SIG-M5 (cell line): ENCODE data around the gene FHOD3.

ENCODE experiments used
- DNase-seq: peaks from one replicate; lab custom pipeline; 2025; lab: John Stamatoyannopoulos, UW

Gene FHOD3

DNA sequence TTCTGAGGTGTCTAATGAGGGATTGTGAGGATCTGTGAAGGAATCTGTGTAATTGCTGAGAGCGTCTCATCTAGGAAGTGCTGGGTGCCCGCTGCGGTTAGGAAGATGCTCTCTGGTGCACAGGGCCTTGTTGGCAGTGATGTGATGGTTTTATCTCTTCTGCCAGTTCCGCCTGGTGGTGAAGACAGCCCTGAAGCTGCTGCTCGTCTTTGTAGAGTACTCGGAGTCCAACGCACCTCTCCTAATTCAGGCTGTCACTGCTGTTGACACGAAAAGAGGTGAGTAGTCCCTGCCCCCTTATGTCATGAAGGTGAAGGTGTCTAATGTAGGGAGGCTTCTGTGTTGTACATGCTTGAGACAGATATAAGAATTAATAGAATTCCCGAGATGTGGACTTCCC is 297.1 kb downstream of the FHOD3 start:
- no peak for DNase-seq

DNA sequence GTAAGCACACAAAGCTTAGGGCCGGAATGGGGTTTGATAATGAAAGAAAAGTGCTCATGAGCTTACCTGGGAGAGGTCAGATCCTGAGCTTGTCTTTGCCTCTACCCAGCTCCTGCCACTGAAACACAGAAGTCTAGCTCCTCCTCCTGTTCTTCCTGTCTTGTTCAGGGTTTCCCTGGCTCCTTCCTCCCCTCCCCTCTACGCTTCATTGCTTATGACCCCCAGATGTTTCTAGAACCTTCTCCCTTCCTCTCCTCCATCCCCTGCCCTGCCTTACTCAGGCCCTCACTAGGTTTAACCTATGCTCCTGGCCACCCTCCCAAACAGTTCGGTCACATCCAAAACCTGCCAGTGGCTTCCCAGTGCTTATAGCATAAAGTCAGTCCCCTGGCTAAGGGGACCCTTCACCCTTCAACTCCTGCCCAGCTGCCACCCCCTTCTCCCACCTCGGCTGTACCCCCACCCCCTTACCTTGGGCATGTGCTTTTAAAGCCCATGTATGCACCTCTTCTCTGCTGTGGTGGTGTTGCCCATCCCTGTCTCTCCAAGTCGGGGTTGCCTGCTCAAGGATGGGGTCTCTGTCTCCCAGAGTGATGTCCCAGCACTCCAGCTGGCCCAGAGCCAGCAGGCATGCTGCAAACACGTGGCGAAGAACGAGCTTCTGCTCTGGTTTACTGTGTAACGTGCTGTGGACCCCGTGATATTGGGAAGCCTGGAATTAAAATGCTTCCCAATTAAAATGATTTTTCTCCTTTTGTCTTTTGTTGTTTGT is 297.7 kb downstream of the FHOD3 start:
- no peak for DNase-seq

DNA sequence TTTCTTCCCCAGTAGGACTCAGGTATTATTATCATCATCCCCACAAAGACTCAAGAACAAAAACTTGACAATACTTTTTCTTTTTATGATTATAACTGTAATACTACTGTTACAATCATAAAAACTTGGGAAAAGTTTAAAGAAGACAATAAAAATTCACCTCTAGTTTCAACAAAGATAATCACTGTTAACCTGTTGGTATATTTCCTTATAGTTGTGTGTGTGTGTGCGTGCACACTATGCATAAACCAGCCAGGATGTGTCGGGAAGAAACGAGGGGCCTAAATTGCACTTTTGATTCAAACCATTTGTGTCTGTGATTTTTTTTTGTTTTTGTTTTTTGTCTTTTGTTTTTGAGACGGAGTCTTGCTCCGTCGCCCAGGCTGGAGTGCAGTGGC is 298.3 kb downstream of the FHOD3 start:
- no peak for DNase-seq

DNA sequence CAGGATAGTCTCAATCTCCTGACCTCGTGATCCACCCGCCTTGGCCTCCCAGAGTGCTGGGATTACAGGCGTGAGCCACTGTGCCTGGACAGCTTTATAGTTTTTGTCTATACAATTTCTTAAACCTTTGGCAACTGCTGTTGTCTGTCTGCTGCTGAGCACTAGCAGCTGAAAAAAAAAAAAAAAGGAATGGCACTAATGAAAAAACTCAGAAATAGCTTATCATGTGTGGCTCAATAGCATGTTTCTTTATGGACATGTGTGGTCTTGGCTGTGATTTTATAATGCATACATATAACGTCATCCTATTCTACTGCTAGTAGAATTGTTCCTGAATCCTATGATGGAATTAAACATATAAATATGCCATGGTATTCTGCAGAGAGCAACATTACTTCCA is 300.1 kb downstream of the FHOD3 start:
- no peak for DNase-seq

DNA sequence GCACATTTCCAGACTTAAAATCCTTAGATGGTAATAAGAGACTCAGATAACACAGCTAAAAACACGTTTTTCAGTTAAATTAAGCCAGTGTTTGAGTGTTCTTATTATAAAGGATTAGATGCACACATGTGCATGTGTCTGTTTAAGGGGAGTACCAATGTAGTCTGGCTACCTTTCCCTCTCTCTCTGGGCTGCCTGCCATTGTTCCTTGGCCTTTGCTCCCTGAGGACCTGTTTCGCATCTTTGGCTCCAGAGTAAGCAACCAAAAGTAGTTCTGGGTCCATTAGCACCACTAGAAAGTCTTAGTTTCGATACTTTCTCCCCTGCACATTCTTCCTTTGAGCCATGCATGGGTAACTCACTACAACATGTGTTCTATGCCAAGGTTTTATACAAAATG is 303.0 kb downstream of the FHOD3 start:
- no peak for DNase-seq

DNA sequence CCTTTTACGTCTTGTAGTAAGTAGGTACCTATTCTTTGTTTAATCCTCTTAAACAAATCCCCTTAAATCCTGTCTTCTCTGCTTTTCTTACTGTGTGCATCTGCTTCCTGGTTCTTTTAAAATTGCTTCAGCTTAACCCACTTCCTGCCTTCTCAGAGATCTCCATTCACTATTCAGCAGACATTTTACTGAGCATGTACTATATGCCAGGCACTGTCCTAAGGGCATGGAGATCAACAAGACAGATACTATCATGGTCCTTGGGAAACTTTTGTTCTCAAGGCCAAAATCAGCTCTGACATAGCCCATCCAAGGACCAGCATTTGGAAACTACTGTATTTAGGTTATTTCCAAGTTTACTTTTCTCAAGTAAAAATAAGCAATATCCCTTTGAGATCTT is 303.8 kb downstream of the FHOD3 start:
- no peak for DNase-seq

DNA sequence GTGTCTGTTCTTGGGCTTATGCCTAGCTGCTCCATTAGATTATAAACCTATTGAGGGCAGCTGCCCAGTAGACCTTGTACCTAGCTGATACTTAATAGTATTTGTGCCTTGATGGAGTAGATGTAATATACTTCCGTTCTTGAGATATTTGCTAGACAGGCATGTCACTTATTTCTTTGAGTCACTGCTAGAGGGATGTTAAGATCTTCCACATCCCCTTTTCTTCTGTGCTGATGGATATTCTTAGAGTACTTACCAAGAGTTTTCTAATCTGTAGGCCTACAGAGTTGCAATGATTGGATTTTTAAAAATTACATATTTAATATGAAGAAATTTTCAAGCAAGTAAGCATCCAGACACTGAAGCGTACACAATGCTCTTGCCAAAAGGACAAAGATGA is 304.6 kb downstream of the FHOD3 start:
- no peak for DNase-seq

DNA sequence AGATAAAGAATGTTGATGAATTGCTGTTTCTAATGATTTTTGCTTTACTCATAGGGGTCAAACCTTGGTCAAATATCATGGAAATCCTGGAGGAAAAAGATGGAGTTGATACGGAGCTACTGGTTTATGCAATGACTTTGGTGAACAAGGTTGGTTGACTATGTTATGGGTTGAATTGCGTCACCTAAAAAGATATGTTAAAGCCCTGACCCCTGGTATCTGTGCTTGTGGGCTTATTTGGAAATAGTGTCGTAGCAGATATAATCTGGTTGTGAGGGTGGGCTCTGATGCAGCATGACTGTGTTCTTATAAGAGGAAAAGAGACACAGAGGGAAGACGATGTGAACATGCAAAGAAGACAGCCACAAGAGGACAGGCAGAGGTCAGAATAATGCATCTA is 305.1 kb downstream of the FHOD3 start:
- DNase-seq, result no peak

DNA sequence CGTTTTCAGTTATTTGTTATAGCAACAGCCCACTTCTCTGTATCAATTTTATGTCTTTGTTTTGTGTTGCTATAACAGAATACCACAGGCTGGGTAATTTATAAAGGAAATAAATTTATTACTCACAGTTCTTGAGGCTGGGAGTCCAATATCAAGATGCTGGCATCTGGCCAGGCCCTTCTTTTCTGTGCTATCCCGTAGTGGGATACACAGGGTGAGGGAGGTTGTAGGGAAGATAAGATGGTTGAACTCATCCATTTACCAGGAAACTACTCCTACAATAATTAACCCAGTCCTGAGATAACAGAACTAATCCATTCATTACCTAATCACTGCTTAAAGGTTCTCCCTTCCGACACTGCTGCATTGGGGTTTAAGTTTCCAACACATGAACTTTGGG is 310.6 kb downstream of the FHOD3 start:
- no peak for DNase-seq

DNA sequence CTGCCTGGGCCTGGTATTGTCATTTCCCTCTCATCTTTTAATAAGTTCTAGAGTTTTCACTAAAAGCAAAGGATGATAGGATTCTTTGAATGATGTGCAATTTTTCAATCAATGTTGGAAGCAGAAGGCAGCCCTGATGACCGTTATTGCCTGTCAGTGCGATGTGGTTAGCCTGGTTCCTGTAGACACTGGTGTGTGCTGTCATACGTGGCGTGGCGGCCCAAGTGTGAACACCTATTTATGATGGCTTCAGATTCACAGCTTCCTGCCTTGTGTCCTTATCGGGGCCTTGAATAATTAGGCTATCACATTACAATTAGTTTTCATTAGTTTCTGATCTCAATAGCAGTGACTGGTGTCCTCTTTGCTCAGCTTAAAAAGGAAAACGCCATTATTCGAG is 312.7 kb downstream of the FHOD3 start:
- DNase-seq, result no peak

DNA sequence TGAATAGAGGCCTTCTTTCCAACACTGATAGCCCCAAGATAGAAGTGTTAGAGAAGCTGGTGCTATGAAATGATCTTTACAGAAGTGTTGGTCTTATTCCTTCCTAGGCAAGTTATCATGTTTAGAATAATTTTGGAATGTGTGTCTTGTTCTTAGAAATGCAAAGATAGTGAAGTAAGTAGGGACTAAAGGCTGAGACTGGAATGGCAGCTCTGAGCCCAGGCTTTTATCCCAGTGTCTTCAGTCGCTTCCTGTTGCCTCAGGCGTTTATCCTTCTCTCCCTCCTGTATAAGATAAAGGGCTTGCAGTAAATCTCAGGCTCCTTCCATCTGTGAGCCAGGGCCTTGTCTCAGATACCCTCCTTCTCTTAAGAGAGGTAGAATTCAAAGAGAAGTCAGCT is 313.1 kb downstream of the FHOD3 start:
- DNase-seq, result no peak

DNA sequence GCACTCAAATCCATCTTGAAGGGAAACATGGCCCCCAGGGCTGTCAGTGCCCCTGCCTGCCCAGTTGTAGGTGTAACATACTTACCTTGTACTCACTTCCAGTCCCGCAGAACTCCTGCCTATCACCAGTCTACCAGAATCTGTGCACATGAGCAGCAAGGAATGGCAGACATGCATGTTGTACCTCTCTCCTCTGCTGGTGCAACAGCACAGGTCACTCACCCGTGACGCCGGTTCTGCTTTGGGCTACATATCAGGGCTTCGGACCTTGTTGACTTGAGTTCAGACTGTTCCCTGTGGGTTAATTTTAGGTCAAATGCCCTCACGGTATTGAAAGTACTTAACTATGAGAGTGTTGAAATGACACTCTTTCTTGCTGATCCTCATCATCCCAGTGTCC is 315.6 kb downstream of the FHOD3 start:
- DNase-seq, result no peak

DNA sequence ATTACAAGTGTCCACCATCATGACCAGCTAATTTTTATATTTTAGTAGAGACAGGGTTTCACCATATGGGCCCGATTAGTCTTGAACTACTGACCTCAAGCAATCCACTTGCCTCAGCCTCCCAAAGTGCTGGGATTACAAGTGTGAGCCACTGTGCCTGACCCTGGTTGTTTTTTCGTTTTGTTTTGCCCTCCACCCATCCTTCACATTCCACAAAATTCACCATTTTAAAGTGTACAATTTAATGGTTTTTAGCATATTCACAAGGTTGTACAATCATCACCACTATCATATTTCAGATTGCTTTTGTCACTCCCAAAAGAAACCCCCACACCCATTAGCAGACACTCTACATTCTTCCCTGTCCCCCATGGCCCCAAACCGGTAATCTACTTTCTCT is 316.3 kb downstream of the FHOD3 start:
- DNase-seq, result no peak

DNA sequence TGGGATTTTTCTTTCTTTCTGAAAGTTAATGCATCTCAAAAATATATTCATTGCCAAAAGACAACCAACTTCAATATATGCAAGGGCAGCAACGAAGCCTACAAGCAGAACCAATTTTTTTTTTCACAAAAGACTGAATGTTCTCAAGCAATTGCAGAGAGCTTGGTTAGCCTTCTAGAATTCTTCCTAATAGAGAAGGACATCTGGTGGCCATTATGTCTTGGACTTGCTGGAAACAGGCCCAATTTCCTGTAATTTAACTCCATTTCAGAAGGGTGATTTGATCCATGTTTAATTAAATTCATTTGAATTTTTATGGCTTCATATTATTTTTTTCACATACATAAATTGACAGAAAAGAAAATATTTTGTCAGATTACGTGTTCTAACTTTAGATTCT is 323.3 kb downstream of the FHOD3 start:
- no peak for DNase-seq

DNA sequence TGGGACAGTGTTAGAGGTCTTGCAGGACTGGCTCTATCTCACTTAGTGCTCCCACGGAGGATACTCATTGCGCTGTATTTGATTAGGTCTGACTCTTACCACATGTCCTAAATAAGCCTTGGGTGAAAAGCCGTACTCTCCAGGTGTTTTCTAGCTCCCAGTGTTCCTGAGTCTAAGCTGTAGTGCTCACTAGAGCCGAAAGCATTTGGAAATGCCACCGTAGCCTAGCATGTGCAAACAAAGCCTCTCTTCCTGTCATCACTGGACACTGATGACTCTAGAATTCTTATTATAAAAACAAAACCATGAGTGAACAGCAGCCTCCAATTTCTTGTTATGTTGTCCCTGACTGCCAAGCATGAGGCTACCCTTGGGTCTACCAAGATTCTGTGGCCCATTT is 325.1 kb downstream of the FHOD3 start:
- DNase-seq, result no peak

DNA sequence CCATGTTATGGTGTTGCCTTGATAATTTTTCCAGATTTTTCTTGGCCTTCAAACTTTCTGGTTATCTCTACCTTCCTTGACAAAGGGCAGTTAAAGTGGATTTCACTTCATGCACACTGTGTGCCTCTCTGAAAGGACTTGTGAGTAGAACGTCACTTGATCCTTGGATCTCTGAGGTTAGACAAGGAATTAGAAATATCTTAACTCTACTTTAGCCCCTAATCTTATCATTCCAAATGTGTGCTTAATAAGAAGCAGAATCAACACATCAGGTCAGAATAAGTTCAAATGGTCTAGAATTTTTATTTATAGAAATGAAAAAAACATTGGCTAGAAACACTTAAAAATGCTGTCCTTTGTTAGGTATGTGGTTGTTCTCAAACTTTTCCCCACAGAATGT is 325.6 kb downstream of the FHOD3 start:
- DNase-seq, result no peak

DNA sequence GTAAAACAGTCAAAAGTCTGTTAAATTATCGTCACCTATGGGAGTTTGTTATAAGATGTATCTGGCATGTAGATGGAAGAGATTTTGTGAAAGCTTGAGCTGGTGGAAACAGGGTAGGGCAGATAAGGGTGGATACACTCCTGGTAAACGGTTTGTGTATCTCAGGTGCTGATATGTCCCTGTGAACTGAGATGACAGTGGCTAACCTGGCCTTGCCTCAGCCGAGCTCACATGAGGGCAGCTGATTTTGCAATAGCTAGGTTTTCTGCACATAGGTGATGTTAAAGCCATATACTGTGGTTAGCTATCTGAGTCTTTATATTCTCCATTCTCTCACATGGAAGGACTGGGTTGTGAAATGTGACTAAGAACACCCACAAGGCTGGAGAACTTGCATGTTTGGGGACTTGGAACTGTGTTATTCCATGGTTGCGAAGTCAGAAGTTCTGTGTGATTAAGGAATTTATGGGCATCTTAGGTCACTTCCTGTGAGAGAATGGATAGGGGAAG is 326.2 kb downstream of the FHOD3 start:
- no peak for DNase-seq

DNA sequence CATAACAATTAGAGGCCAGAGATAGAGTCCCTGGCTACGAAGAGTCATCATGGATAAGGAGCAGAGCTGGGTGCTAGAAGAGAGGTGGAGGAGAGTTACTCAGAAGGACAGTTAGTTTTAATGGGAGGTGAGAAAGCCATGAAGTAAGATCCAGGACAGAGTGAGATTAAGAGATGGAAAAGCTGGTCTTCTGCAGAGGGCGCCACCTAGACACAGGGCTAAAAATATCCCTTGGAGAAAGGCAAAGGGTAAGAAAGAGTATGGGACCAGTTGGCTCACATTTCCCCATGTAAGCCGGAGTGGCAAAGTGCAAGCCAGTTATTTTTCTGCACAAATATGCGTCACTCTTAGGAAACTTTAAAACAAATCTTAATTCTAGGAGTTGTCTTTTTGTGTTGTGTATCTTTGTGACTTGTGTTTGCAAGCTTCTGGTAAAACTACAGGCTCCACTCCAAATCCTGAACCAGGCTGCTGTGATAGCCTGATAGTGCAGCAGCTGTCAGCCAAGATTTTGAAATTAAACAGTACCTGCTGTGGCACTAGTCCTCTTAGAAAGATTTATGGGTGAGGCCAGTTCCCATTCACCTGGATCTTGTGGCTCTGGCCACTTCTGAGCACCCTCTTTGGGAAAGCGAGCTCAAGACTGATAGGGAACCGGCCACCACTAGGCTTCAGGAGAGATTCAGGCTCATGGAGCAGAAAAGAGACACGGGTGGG is 327.1 kb downstream of the FHOD3 start:
- no peak for DNase-seq

DNA sequence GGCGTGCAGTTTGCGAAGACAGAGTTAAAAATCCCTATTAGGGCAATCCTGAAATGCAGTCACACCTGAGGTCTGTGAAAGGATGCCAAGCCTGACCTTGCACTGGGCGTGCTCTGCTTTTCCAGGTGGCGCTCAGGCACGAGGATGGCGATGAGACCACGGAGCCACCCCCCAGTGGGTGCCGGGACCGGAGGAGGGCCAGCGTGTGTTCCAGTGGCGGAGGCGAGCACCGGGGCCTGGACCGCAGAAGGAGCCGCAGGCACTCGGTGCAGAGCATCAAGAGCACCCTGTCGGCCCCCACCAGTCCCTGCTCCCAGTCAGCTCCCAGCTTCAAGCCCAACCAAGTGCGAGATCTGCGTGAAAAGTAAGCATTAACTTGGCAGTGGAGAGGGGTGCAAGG is 327.9 kb downstream of the FHOD3 start:
- DNase-seq, result no peak

DNA sequence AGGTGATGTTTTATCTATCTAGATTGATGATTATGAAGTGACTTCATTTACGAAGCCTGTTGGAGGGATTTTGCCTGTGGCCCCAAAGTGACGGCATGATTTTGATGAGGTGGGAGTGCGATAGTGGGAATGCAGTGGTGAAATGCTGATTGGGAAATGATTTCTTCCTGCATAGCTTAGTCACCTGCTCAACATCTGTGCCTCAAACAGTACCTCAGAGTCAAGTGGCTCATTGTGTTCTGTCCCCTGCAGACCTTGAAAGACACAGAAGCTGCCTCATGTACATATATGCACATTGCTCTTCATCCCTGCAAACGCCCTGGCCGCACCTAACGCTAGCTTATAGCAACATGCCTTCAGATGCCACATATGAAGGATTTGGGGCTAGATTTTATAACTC is 330.1 kb downstream of the FHOD3 start:
- DNase-seq, result no peak

DNA sequence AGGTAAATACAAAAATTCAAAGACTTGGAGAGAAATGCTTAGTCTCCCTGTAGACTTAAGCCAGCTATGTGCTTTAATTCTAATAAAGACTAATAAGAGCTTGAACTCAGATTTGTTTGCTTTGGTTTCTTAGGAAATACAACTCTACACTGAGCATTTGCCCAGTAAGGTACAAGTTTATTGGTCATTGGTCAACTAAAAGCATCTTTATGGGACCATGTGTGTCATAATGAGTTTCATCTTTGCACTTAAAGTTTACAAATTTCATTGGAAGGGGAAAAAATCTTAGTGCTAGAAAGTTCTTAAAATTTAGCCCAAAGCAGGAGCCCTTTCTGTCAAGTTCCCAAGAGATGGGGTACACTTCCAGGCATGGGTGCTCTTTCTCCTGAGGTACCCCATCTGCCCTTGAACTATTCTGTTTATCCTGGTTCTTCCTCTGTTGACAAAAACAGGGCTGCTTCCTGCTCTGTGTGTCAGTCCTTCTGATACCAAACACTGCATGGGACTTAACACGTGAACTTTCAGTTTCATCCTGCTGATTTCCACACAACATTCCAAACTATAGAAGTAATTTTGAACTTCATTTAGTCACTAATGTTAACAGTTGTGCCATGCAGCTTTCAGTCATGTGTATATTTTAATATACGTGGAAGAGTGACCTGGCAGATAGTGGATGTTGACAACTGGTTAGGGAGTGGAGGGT is 331.1 kb downstream of the FHOD3 start:
- DNase-seq, result no peak

DNA sequence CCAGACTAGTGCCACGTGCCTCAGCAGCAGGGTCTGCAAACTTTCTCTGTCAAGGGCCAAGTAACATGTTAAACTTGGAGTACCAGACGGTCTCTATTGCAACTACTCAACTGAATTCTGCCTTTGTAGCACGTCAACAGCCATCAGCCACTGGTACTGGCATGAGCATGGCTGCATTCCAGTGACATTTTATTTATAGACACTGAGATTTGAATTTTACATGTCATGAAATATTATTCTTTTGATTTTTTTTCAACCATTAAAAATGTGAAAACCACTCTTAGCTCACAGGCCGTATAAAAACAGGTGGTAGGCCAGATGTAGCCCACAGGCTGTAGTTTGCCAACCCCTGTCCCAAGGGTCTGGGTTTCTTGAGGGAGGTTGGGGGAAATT is 331.6 kb downstream of the FHOD3 start:
- DNase-seq, result no peak

DNA sequence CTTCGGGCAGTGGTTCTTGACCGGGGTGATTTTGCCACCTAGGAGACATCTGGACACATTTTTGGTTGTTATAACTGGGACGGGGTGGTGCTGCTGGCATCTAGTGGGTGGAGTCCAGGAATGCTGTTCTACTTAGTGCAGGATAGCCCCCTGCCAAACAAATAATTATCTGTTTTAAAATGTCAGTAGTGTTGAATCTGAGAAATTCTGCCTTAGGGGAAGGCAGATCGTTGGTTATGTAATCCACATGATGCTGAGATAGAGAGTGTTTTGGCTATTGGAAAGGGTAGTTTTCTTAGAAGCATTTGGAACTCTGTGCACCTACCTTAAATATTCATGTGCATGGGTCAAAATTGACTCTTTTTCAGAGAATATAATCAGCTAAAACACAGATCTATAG is 332.3 kb downstream of the FHOD3 start:
- no peak for DNase-seq
